Superior temporal gyrus (tissue), 1 donor: ENCODE results near the gene PRKCH.

Experiments used
- DNase-seq: peaks from one replicate; pipeline ENCODE4 v3.0.0-alpha.2; 2016; ENCODE audit errors: extremely low spot score

Gene PRKCH

GRCh38 chr14:61532123-61532505 lies 210.7 kb downstream of the PRKCH start:
- DNase-seq, result no peak

- no peak for DNase-seq
Measured at GRCh38 chr14:61532763-61533162, 211.4 kb downstream of the PRKCH start.

GRCh38 chr14:61533513-61534255 lies 212.3 kb downstream of the PRKCH start:
- DNase-seq, result no peak

- DNase-seq, result no peak
Measured at GRCh38 chr14:61535032-61535431, 213.7 kb downstream of the PRKCH start.

- no peak for DNase-seq
Measured at GRCh38 chr14:61535458-61535857, 214.1 kb downstream of the PRKCH start.

GRCh38 chr14:61536661-61537562 lies 215.5 kb downstream of the PRKCH start:
- no peak for DNase-seq

GRCh38 chr14:61537563-61538463 lies 216.4 kb downstream of the PRKCH start:
- no peak for DNase-seq

GRCh38 chr14:61538464-61539022 lies 217.2 kb downstream of the PRKCH start:
- DNase-seq, result no peak

- no peak for DNase-seq
Measured at GRCh38 chr14:61539631-61540030, 218.3 kb downstream of the PRKCH start.

- DNase-seq, result no peak
Measured at GRCh38 chr14:61540931-61541330, 219.6 kb downstream of the PRKCH start.

- no peak for DNase-seq
Measured at GRCh38 chr14:61542848-61543790, 221.7 kb downstream of the PRKCH start.

- no peak for DNase-seq
Measured at GRCh38 chr14:61543946-61544345, 222.6 kb downstream of the PRKCH start.

GRCh38 chr14:61544448-61545330 lies 223.3 kb downstream of the PRKCH start:
- no peak for DNase-seq

GRCh38 chr14:61545726-61546455 lies 224.5 kb downstream of the PRKCH start:
- DNase-seq, result peak; percentile 56

GRCh38 chr14:61547186-61548069 lies 226.0 kb downstream of the PRKCH start:
- DNase-seq, result no peak

- no peak for DNase-seq
Measured at GRCh38 chr14:61549425-61549824, 228.0 kb downstream of the PRKCH start.

- no peak for DNase-seq
Measured at GRCh38 chr14:61551384-61551783, 230.0 kb downstream of the PRKCH start.

- DNase-seq, result no peak
Measured at GRCh38 chr14:61552241-61552640, 230.9 kb downstream of the PRKCH start.
